Measurements from ENCODE around the gene ADISSP. TPM values are rescaled to one million over a fixed set of nuclear protein-coding genes. Genes with fewer than 3 reads are reported as not detected.

The ADISSP gene
- total RNA-seq, 1 donor = 15.5 TPM

DNA sequence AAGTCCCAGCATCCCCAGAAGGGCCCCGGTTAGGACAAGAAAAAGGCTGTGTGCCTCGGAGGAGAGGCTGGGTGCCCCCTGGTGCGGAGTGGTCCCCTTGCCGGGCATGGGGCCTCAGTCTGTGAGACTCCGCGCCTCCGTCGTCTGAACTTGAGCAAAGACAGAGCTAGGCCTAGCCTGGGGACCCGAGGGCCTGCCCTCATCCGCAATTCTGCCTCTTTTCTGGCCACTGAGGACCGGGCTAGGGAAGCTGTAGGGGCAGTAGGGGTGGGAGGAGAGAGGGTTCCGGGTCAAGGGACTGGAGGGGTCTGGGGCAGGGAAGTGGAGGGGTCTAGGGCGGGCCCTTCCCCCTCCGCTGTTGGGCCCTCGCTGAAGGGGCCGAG, 35.6 kb downstream of the ADISSP start:
- Histone ChIP-seq H3K9me3 (ENCODE audit: low read depth, low read length) (no peaks in the 10 kb centered on the region), H3K4me1 (ENCODE audit: insufficient read depth, low read length) (no peaks in the 10 kb centered on the region), H3K4me3 (ENCODE audit: low read length) (no peak overlapping the region), H3K27me3 (ENCODE audit: insufficient read depth, low read length) (peaks cover 23% of the 10 kb centered on the region)

- Histone ChIP-seq H3K9me3 (ENCODE audit: low read depth, low read length) (no peaks in the 10 kb centered on the region), H3K27me3 (ENCODE audit: insufficient read depth, low read length) (peaks cover 23% of the 10 kb centered on the region), H3K4me1 (ENCODE audit: insufficient read depth, low read length) (no peaks in the 10 kb centered on the region), H3K4me3 (ENCODE audit: low read length) (no peak overlapping the region)
Measured at GRCh38 chr20:3730803-3731672, 36.5 kb downstream of the ADISSP start.

- Histone ChIP-seq H3K27me3 (ENCODE audit: insufficient read depth, low read length) (peaks cover 23% of the 10 kb centered on the region), H3K4me3 (ENCODE audit: low read length) (no peak overlapping the region), H3K9me3 (ENCODE audit: low read depth, low read length) (no peaks in the 10 kb centered on the region), H3K4me1 (ENCODE audit: insufficient read depth, low read length) (no peaks in the 10 kb centered on the region)
Measured at GRCh38 chr20:3729811-3730540, 37.6 kb downstream of the ADISSP start.

DNA sequence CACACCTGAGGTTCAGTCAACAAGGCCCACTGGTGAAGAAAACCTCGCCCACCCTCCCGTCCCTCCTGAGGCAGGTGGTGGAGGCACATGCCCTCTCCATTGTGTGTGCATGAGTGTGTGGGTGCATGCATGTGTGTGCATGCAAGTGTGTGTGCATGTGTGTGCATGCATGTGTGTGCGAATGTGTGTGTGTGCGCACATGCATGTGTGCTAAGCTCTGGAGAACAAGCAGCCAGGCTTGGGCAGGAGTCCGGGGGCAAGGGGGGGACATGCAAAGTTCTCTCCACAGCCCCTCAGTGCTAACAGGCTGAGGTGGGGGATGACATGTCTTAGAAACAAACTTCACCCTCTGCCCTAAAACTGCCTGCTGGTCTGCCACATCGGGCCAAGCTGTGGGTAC, 38.2 kb downstream of the ADISSP start:
- Histone ChIP-seq H3K27me3 (ENCODE audit: insufficient read depth, low read length) (peaks cover 23% of the 10 kb centered on the region), H3K4me1 (ENCODE audit: insufficient read depth, low read length) (no peaks in the 10 kb centered on the region)

DNA sequence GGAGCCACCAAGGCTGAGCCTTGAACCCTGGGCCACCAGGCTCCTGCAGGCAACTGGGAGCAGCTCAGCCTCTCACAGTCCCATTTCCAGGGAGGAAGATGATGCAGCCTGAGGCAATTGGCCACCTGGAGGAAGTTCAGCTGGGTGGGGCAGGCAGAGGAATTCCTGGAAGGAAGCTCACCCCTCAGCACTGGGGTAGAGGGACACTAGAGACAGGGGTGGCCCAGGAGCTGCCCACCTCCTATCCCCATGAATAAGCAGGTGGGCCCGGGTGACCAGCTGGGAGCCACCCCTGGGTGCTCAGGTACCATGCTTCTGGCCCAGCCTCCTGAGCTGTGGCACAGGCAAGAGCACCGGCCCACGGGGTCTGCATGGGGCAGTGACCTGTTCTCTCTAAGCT, 38.7 kb downstream of the ADISSP start:
- H3K27me3 ChIP-seq (ENCODE audit: insufficient read depth, low read length) = peaks cover 23% of the 10 kb centered on the region
- no peaks in the 10 kb centered on the region for H3K4me1 ChIP-seq (ENCODE audit: insufficient read depth, low read length)
- H3K4me3 ChIP-seq (ENCODE audit: low read length) = no peak overlapping the region
- H3K9me3 ChIP-seq (ENCODE audit: low read depth, low read length) = no peaks in the 10 kb centered on the region

More for the DNA sequence above, 38.2 kb downstream of the ADISSP start:
- no peaks in the 10 kb centered on the region for H3K9me3 ChIP-seq (ENCODE audit: low read depth, low read length)
- H3K4me3 ChIP-seq (ENCODE audit: low read length) = no peak overlapping the region

GRCh38 chr20:3728354-3728753, 39.2 kb downstream of the ADISSP start:
- peaks cover 20% of the 10 kb centered on the region for H3K27me3 ChIP-seq (ENCODE audit: insufficient read depth, low read length)
- H3K9me3 ChIP-seq (ENCODE audit: low read depth, low read length) = no peaks in the 10 kb centered on the region
- H3K4me3 ChIP-seq (ENCODE audit: low read length) = no peak overlapping the region
- no peaks in the 10 kb centered on the region for H3K4me1 ChIP-seq (ENCODE audit: insufficient read depth, low read length)

- H3K4me3 ChIP-seq (ENCODE audit: low read length) = no peak overlapping the region
- no peaks in the 10 kb centered on the region for H3K9me3 ChIP-seq (ENCODE audit: low read depth, low read length)
- H3K4me1 ChIP-seq (ENCODE audit: insufficient read depth, low read length) = no peaks in the 10 kb centered on the region
- H3K27me3 ChIP-seq (ENCODE audit: insufficient read depth, low read length) = peaks cover 13% of the 10 kb centered on the region
Measured at GRCh38 chr20:3727401-3728021, 40.0 kb downstream of the ADISSP start.

DNA sequence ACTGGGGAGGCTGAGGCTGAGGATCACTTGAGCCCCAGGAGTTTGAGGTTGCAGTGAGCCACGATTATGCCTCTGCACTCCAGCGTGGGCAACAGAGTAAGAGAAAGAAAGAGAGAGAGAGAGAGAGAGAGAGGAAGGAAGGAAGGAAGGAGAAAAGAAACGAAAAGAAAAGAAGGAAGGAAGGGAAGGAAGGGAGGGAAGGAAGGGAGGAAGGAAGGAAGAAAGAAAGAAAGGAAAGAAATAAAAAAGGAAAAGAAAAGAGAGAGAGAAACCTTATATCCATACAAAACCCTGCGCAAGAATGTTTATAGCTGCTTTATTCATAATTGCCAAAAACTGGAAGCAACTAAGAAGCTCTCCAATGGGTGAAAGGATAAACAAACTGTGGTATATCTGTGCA, 43.2 kb downstream of the ADISSP start:
- Histone ChIP-seq H3K4me1 (ENCODE audit: insufficient read depth, low read length) (no peaks in the 10 kb centered on the region), H3K4me3 (ENCODE audit: low read length) (no peak overlapping the region), H3K27me3 (ENCODE audit: insufficient read depth, low read length) (peaks cover 11% of the 10 kb centered on the region), H3K9me3 (ENCODE audit: low read depth, low read length) (no peaks in the 10 kb centered on the region)

GRCh38 chr20:3723284-3723683, 44.3 kb downstream of the ADISSP start:
- Histone ChIP-seq H3K27me3 (ENCODE audit: insufficient read depth, low read length) (peaks cover 11% of the 10 kb centered on the region), H3K9me3 (ENCODE audit: low read depth, low read length) (no peaks in the 10 kb centered on the region), H3K4me1 (ENCODE audit: insufficient read depth, low read length) (no peaks in the 10 kb centered on the region), H3K4me3 (ENCODE audit: low read length) (no peak overlapping the region)

DNA sequence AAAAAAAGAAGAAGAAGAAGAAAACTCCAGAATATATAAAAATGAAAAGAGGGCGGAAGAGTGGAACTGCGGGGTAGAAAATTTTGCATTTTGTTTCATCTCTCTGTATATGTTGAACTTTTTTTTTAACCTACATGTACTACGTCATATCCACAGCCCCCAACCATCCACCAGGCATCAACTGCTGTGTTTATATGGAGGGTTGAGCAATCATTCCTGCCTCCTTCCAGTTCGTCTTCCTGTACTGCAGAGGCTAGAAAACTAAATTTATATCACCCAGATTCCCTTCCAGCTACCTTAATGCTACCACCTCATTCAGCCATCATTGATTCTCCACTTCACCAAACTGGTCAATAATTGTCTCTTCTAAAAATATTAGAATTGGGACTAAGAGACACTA, 45.6 kb downstream of the ADISSP start:
- no peak overlapping the region for H3K4me3 ChIP-seq (ENCODE audit: low read length)
- no peaks in the 10 kb centered on the region for H3K4me1 ChIP-seq (ENCODE audit: insufficient read depth, low read length)
- no peaks in the 10 kb centered on the region for H3K9me3 ChIP-seq (ENCODE audit: low read depth, low read length)
- H3K27me3 ChIP-seq (ENCODE audit: insufficient read depth, low read length) = peaks cover 4% of the 10 kb centered on the region

DNA sequence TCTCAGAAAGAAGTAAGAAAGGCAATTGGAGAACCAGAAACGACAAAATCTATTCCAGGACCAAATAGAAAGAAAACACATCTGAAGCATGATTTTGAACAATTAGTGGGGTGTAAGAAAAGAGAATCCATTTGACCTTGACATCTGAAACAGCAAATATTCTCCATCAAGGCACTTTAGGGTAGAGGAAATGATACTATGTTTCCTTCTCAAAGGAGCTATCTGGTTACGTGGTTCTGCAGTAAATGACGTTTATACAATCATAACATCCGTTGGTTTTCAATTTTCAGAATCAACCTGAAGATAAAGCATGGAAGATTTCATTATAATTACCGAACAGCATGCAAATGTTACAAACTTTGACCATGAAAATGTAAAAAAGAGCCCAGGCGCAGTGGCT, 46.9 kb downstream of the ADISSP start:
- Histone ChIP-seq H3K4me3 (ENCODE audit: low read length) (no peak overlapping the region), H3K4me1 (ENCODE audit: insufficient read depth, low read length) (no peaks in the 10 kb centered on the region), H3K9me3 (ENCODE audit: low read depth, low read length) (no peaks in the 10 kb centered on the region), H3K27me3 (ENCODE audit: insufficient read depth, low read length) (peaks cover 4% of the 10 kb centered on the region)

- Histone ChIP-seq H3K4me1 (ENCODE audit: insufficient read depth, low read length) (no peaks in the 10 kb centered on the region), H3K27me3 (ENCODE audit: insufficient read depth, low read length) (peaks cover 4% of the 10 kb centered on the region), H3K9me3 (ENCODE audit: low read depth, low read length) (no peaks in the 10 kb centered on the region), H3K4me3 (ENCODE audit: low read length) (no peak overlapping the region)
Measured at GRCh38 chr20:3720068-3720467, 47.5 kb downstream of the ADISSP start.

DNA sequence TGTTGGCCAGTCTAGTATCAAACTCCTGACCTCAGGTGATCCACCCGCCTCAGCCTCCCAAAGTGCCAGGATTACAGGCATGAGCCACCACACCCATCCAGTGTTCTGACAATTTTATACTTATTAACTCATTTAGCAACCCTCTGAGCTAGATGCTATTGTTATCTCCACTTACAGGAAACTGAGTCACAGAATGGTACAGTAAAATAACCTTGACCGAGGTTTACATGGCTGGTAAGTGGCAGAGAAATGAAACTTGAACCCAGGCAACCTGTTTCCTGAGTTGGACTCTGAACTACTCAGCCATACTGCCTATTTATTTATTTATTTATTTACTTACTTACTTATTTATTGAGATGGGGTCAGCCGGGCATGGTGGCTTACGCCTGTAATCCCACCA, 48.5 kb downstream of the ADISSP start:
- Histone ChIP-seq H3K4me1 (ENCODE audit: insufficient read depth, low read length) (peaks cover 9% of the 10 kb centered on the region), H3K4me3 (ENCODE audit: low read length) (no peak overlapping the region), H3K9me3 (ENCODE audit: low read depth, low read length) (no peaks in the 10 kb centered on the region), H3K27me3 (ENCODE audit: insufficient read depth, low read length) (peaks cover 4% of the 10 kb centered on the region)

- Histone ChIP-seq H3K4me1 (ENCODE audit: insufficient read depth, low read length) (peaks cover 36% of the 10 kb centered on the region), H3K4me3 (ENCODE audit: low read length) (no peak overlapping the region), H3K27me3 (ENCODE audit: insufficient read depth, low read length) (peaks cover 4% of the 10 kb centered on the region), H3K9me3 (ENCODE audit: low read depth, low read length) (no peaks in the 10 kb centered on the region)
Measured at GRCh38 chr20:3716195-3716834, 51.2 kb downstream of the ADISSP start.

GRCh38 chr20:3714092-3714491, 53.5 kb downstream of the ADISSP start:
- H3K4me3 ChIP-seq (ENCODE audit: low read length) = no peak overlapping the region
- no peaks in the 10 kb centered on the region for H3K27me3 ChIP-seq (ENCODE audit: insufficient read depth, low read length)
- H3K4me1 ChIP-seq (ENCODE audit: insufficient read depth, low read length) = peaks cover 52% of the 10 kb centered on the region
- H3K9me3 ChIP-seq (ENCODE audit: low read depth, low read length) = no peaks in the 10 kb centered on the region

All from mononuclear cell (primary cell).